IPS DF 4.7 (cell line): ENCODE results near the gene UPK3BL1.
"Not testable (repeated sequence)": the region's sequence is repeated elsewhere in the genome, so short reads cannot be mapped to it uniquely, and the experiment has no call there.

Experiments
- DNase-seq: peaks from one replicate; pipeline ENCODE4 v3.0.0-alpha.2; 2013; ENCODE audit warnings: low spot score; ENCODE audit errors: extremely low read depth

The UPK3BL1 gene

GRCh38 chr7:102642691-102643090 lies at the start of gene UPK3BL1:
Gene UPK3BL1 (minus strand): TSS chr7:102642791. CDS start chr7:102642741, 50 bp downstream.
- DNase-seq: not testable (repeated sequence)

GRCh38 chr7:102690602-102691001 lies 48.0 kb upstream of the UPK3BL1 start:
- DNase-seq: not testable (repeated sequence)

GRCh38 chr7:102689436-102690282 lies 47.1 kb upstream of the UPK3BL1 start:
- DNase-seq: not testable (repeated sequence)

GRCh38 chr7:102688299-102689036 lies 45.9 kb upstream of the UPK3BL1 start:
- DNase-seq: not testable (repeated sequence)

GRCh38 chr7:102682560-102682959 lies 40.0 kb upstream of the UPK3BL1 start:
- not testable (repeated sequence) for DNase-seq

GRCh38 chr7:102680780-102681179 lies 38.2 kb upstream of the UPK3BL1 start:
- not testable (repeated sequence) for DNase-seq

GRCh38 chr7:102675545-102675944 lies 33.0 kb upstream of the UPK3BL1 start:
- not testable (repeated sequence) for DNase-seq

- not testable (repeated sequence) for DNase-seq
These were observed 31.0 kb upstream of the UPK3BL1 start for GRCh38 chr7:102673447-102674067.

- DNase-seq: not testable (repeated sequence)
These were observed 29.3 kb upstream of the UPK3BL1 start for GRCh38 chr7:102671956-102672307.

GRCh38 chr7:102671166-102671955 lies 28.8 kb upstream of the UPK3BL1 start, which contains the start of gene POLR2J2:
Gene POLR2J2 (minus strand): TSS chr7:102671663. CDS start chr7:102671601, 62 bp downstream.
- not testable (repeated sequence) for DNase-seq

GRCh38 chr7:102667523-102667922 lies 24.9 kb upstream of the UPK3BL1 start:
- DNase-seq: not testable (repeated sequence)

- DNase-seq: not testable (repeated sequence)
These were observed 24.3 kb upstream of the UPK3BL1 start for GRCh38 chr7:102666850-102667249.

GRCh38 chr7:102664765-102665164 lies 22.2 kb upstream of the UPK3BL1 start:
- not testable (repeated sequence) for DNase-seq

- DNase-seq: not testable (repeated sequence)
These were observed 7.3 kb upstream of the UPK3BL1 start, which contains the start of gene SPDYE2B for GRCh38 chr7:102649924-102650323. Gene SPDYE2B (plus strand): TSS chr7:102650319. CDS start chr7:102652349, 2,030 bp downstream.

- DNase-seq: not testable (repeated sequence)
These were observed 5.2 kb upstream of the UPK3BL1 start for GRCh38 chr7:102647813-102648212.

GRCh38 chr7:102643404-102643803 lies 813 bp upstream of the UPK3BL1 start:
- not testable (repeated sequence) for DNase-seq

GRCh38 chr7:102638848-102639247 lies 3.7 kb downstream of the UPK3BL1 start:
- not testable (repeated sequence) for DNase-seq

- not testable (repeated sequence) for DNase-seq
These were observed 5.6 kb downstream of the UPK3BL1 start for GRCh38 chr7:102636956-102637355.

- not testable (repeated sequence) for DNase-seq
These were observed 7.2 kb downstream of the UPK3BL1 start for GRCh38 chr7:102635354-102635753.

- not testable (repeated sequence) for DNase-seq
These were observed 8.3 kb downstream of the UPK3BL1 start for GRCh38 chr7:102634299-102634698.

GRCh38 chr7:102630622-102631021 lies 12.0 kb downstream of the UPK3BL1 start:
- DNase-seq: not testable (repeated sequence)
